ENCODE data around the gene MAPK4.

MAPK4 gene

DNA sequence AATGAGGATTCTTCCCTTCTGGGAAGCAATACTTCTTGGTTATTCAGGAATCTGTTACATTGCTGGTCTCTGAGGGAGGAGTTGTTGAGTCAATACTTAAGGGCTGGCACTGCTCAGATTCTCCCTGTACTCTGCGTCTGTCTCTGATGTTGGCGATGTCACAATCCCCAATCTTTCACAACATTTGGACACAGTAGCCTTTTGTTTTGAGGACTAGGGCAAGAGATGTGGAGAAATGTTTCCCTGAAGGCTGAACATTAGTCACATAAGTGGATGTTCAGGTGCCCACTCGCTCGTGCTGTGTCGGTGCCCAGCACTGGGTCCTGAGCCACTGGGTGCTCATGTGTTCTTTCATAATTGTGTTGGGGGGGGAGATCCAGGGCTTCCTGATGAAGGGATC is 55.0 kb downstream of the MAPK4 start:
- H3K4me3 ChIP-seq (ENCODE audit: low read length, poor library complexity, severe bottlenecking), result no peak overlapping the region
- no peak overlapping the region for H3K9ac ChIP-seq (ENCODE audit: low read depth, low read length, poor library complexity, severe bottlenecking)
- H3K9me3 ChIP-seq (ENCODE audit: insufficient read depth, low read depth, low read length), result no peaks in the 10 kb centered on the region
- no peak overlapping the region for H2AFZ ChIP-seq (ENCODE audit: low read length)
- no peaks in the 10 kb centered on the region for H4K20me1 ChIP-seq (ENCODE audit: insufficient read depth, low read length, poor library complexity, severe bottlenecking)
- no peaks in the 10 kb centered on the region for H3K4me1 ChIP-seq (ENCODE audit: insufficient read depth, low read length, poor library complexity, severe bottlenecking)
- H3K27me3 ChIP-seq (ENCODE audit: insufficient read depth, low read length, poor library complexity, severe bottlenecking), result no peaks in the 10 kb centered on the region
- H3K9me2 ChIP-seq (replicated peaks; ENCODE audit: low read depth, low read length), result no peaks in the 10 kb centered on the region
- TF ChIP-seq, protein P1, sequence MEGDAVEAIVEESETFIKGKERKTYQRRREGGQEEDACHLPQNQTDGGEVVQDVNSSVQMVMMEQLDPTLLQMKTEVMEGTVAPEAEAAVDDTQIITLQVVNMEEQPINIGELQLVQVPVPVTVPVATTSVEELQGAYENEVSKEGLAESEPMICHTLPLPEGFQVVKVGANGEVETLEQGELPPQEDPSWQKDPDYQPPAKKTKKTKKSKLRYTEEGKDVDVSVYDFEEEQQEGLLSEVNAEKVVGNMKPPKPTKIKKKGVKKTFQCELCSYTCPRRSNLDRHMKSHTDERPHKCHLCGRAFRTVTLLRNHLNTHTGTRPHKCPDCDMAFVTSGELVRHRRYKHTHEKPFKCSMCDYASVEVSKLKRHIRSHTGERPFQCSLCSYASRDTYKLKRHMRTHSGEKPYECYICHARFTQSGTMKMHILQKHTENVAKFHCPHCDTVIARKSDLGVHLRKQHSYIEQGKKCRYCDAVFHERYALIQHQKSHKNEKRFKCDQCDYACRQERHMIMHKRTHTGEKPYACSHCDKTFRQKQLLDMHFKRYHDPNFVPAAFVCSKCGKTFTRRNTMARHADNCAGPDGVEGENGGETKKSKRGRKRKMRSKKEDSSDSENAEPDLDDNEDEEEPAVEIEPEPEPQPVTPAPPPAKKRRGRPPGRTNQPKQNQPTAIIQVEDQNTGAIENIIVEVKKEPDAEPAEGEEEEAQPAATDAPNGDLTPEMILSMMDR (conservative IDR thresholded peaks at IDR 0.05; ENCODE audit: low read length), result no peak
- no peak for TF ChIP-seq EZH2phosphoT487 (IDR thresholded peaks at IDR 0.05; ENCODE audit: borderline replicate concordance)
- H3K4me2 ChIP-seq (ENCODE audit: low read depth, low read length, poor library complexity, severe bottlenecking), result no peak overlapping the region
- no peaks in the 10 kb centered on the region for H3K36me3 ChIP-seq (ENCODE audit: insufficient read depth, low read length)
- H3F3A ChIP-seq (ENCODE audit: low read depth), result no peaks in the 10 kb centered on the region
- H3K79me2 ChIP-seq (ENCODE audit: insufficient read depth, low read length), result no peaks in the 10 kb centered on the region

DNA sequence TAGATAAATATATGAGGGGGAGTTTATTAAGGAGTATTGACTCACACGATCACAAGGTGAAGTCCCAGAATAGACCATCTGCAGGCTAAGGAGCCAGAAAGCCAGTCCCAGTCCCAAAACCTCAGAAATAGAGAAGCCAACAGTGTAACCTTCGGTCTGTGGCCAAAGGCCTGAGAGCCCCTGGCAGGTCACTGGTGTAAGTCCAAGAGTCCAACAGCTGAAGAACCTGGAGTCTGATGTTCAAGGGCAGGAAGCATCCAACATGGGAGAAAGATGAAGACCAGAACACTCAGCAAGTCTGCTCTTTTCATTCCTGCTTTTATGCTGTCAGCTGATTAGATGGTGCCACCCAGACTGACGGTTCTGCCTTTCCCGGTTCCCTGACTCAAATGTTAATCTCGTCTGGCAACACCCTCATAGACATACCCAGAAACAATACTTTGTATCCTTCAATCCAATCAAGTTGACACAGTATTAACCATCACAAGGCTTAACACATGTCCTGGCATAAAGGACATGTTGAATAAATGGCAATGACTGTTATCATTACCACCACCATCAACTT is 56.7 kb downstream of the MAPK4 start:
- no peak overlapping the region for H3K4me2 ChIP-seq (ENCODE audit: low read depth, low read length, poor library complexity, severe bottlenecking)
- H3K36me3 ChIP-seq (ENCODE audit: insufficient read depth, low read length), result no peaks in the 10 kb centered on the region
- no peaks in the 10 kb centered on the region for H3F3A ChIP-seq (ENCODE audit: low read depth)
- H3K79me2 ChIP-seq (ENCODE audit: insufficient read depth, low read length), result no peaks in the 10 kb centered on the region
- TF ChIP-seq EZH2phosphoT487 (IDR thresholded peaks at IDR 0.05; ENCODE audit: borderline replicate concordance), result no peak
- TF ChIP-seq, protein P1 (conservative IDR thresholded peaks at IDR 0.05; ENCODE audit: low read length), result no peak
- no peak overlapping the region for H3K9ac ChIP-seq (ENCODE audit: low read depth, low read length, poor library complexity, severe bottlenecking)
- no peak overlapping the region for H3K4me3 ChIP-seq (ENCODE audit: low read length, poor library complexity, severe bottlenecking)
- no peaks in the 10 kb centered on the region for H4K20me1 ChIP-seq (ENCODE audit: insufficient read depth, low read length, poor library complexity, severe bottlenecking)
- no peaks in the 10 kb centered on the region for H3K9me3 ChIP-seq (ENCODE audit: insufficient read depth, low read depth, low read length)
- no peak overlapping the region for H2AFZ ChIP-seq (ENCODE audit: low read length)
- no peaks in the 10 kb centered on the region for H3K27me3 ChIP-seq (ENCODE audit: insufficient read depth, low read length, poor library complexity, severe bottlenecking)
- H3K9me2 ChIP-seq (replicated peaks; ENCODE audit: low read depth, low read length), result no peaks in the 10 kb centered on the region
- H3K4me1 ChIP-seq (ENCODE audit: insufficient read depth, low read length, poor library complexity, severe bottlenecking), result no peaks in the 10 kb centered on the region

DNA sequence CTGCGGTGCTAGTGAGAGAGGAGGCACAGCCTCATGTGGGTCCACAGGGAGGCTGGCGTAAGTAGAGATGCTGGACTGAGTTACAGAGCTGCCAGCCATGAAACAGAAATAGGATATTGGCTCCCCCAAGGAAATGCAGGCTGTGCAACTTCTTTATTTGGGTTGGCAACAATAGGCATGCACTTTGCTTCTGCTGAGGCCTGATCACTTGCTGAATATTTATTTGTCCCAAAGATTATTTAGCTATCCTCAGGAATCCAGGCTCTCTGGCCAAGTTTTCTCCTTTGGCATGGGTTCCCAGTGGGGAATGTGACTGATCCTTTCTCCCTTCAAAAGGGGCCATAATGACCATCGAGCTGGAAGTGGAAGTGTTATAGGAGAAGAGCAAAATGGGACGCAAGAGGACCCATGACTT is 60.0 kb downstream of the MAPK4 start:
- H3K4me3 ChIP-seq (ENCODE audit: low read length, poor library complexity, severe bottlenecking), result no peak overlapping the region
- H3F3A ChIP-seq (ENCODE audit: low read depth), result no peaks in the 10 kb centered on the region
- H3K9me3 ChIP-seq (ENCODE audit: insufficient read depth, low read depth, low read length), result no peaks in the 10 kb centered on the region
- H3K36me3 ChIP-seq (ENCODE audit: insufficient read depth, low read length), result no peaks in the 10 kb centered on the region
- H3K4me2 ChIP-seq (ENCODE audit: low read depth, low read length, poor library complexity, severe bottlenecking), result no peak overlapping the region
- H3K27me3 ChIP-seq (ENCODE audit: insufficient read depth, low read length, poor library complexity, severe bottlenecking), result no peaks in the 10 kb centered on the region
- TF ChIP-seq EZH2phosphoT487 (IDR thresholded peaks at IDR 0.05; ENCODE audit: borderline replicate concordance), result no peak
- TF ChIP-seq, protein P1 (conservative IDR thresholded peaks at IDR 0.05; ENCODE audit: low read length), result no peak
- no peaks in the 10 kb centered on the region for H4K20me1 ChIP-seq (ENCODE audit: insufficient read depth, low read length, poor library complexity, severe bottlenecking)
- no peak overlapping the region for H3K9ac ChIP-seq (ENCODE audit: low read depth, low read length, poor library complexity, severe bottlenecking)
- no peaks in the 10 kb centered on the region for H3K79me2 ChIP-seq (ENCODE audit: insufficient read depth, low read length)
- no peaks in the 10 kb centered on the region for H3K4me1 ChIP-seq (ENCODE audit: insufficient read depth, low read length, poor library complexity, severe bottlenecking)
- no peak overlapping the region for H2AFZ ChIP-seq (ENCODE audit: low read length)
- H3K9me2 ChIP-seq (replicated peaks; ENCODE audit: low read depth, low read length), result no peaks in the 10 kb centered on the region
